Loucy (cell line): Measurements from ENCODE around the gene OR6S1.
A peak's percentile ranks its signal among the peaks of the same experiment; 100 is the strongest.

ENCODE experiments used
- H2AFZ ChIP-seq: fragments of 200-600 bp; sonication (generic); 2 replicates; pipeline ENCODE4 v1.6.0; 2016; ENCODE audit warnings: antibody characterized with exemption, mild to moderate bottlenecking, low read length, moderate library complexity
- H3F3A ChIP-seq: fragments of 200-600 bp; 2 replicates; pipeline ENCODE4 v1.6.0; 2016; ENCODE audit warnings: antibody characterized with exemption, low read depth, mild to moderate bottlenecking
- H3K27me3 ChIP-seq: fragments of 200-600 bp; sonication (generic); 2 replicates; pipeline ENCODE4 v1.6.1; 2014; ENCODE audit warnings: low read length, mild to moderate bottlenecking; ENCODE audit not compliant: insufficient read depth, poor library complexity, severe bottlenecking
- H3K36me3 ChIP-seq: fragments of 200-600 bp; sonication (generic); 2 replicates; pipeline ENCODE4 v1.6.1; 2016; ENCODE audit warnings: low read length; ENCODE audit not compliant: insufficient read depth
- H3K4me1 ChIP-seq: fragments of 200-600 bp; sonication (generic); 2 replicates; pipeline ENCODE4 v1.5.1; 2014; ENCODE audit warnings: low read length, mild to moderate bottlenecking; ENCODE audit not compliant: insufficient read depth, poor library complexity, severe bottlenecking
- H3K4me2 ChIP-seq: fragments of 200-600 bp; sonication (generic); 2 replicates; pipeline ENCODE4 v1.6.0; 2014; ENCODE audit warnings: antibody characterized with exemption, low read length, low read depth, mild to moderate bottlenecking; ENCODE audit not compliant: poor library complexity, severe bottlenecking
- H3K4me3 ChIP-seq: fragments of 200-600 bp; sonication (generic); 2 replicates; pipeline ENCODE4 v1.5.1; 2014; ENCODE audit warnings: low read length, mild to moderate bottlenecking, mixed read lengths; ENCODE audit not compliant: poor library complexity, severe bottlenecking
- H3K79me2 ChIP-seq: fragments of 200-600 bp; sonication (generic); 2 replicates; pipeline ENCODE4 v1.6.1; 2014; ENCODE audit warnings: low read length; ENCODE audit not compliant: insufficient read depth
- H3K9ac ChIP-seq: fragments of 200-600 bp; sonication (generic); 2 replicates; pipeline ENCODE4 v1.6.0; 2014; ENCODE audit warnings: mild to moderate bottlenecking, low read depth, low read length, moderate library complexity; ENCODE audit not compliant: poor library complexity, severe bottlenecking
- H3K9me2 ChIP-seq: fragments of 200-600 bp; sonication (generic); replicated peaks from 2 replicates; pipeline ENCODE4 v1.6.1; 2016; ENCODE audit warnings: low read depth, low read length, mixed read lengths
- H3K9me3 ChIP-seq: fragments of 200-600 bp; sonication (generic); 2 replicates; pipeline ENCODE4 v1.6.1; 2014; ENCODE audit warnings: mild to moderate bottlenecking, antibody characterized with exemption, low read length, low read depth; ENCODE audit not compliant: insufficient read depth
- H4K20me1 ChIP-seq: fragments of 200-600 bp; sonication (generic); 2 replicates; pipeline ENCODE4 v1.6.0; 2014; ENCODE audit warnings: antibody characterized with exemption, low read length, mild to moderate bottlenecking; ENCODE audit not compliant: insufficient read depth, poor library complexity, severe bottlenecking
- CTCF ChIP-seq: fragments of 200-600 bp; sonication (generic); conservative IDR thresholded peaks from 2 replicates; pipeline ENCODE4 v1.5.1; 2014; ENCODE audit warnings: mild to moderate bottlenecking, antibody characterized with exemption, low read length
- EZH2phosphoT487 ChIP-seq: fragments of 200-600 bp; IDR thresholded peaks from 2 replicates; pipeline ENCODE4 v1.6.1; 2018; ENCODE audit warnings: antibody characterized with exemption, mild to moderate bottlenecking, moderate library complexity, borderline replicate concordance

OR6S1 gene

DNA sequence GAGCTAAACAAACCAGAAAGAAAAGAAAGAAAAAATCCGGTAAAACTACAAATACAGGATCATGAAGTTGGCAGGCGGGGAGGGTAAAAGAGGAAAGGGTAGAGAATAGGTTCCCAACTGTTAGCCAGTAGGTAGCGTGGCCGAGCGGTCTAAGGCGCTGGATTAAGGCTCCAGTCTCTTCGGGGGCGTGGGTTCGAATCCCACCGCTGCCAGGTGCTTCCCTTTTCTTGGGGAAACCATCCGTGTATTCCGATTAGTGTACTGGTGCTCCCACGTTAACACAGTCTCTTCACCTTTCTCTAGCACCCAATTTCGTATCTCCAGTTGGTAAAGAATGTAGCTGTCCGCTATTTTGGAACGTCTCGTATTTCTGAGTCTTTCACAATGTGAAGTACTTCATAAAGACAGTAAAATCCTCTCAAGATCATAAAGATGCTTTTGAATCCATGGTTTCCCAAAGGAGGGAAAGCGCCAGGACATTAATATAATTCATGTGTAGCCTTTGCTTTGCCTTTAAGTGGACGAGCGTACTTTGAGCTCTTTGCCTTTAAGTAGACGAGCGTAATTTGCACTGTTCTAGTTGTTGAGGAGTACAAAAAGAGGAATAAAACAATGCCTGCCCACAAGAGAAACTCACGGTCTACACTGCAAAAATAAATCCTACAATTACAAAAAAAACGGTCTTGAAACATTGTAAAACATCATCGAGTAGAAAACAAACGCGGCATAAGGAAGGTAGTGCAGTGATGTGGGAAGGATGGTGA, 31.3 kb downstream of the OR6S1 start:
- H3K4me3 ChIP-seq, result peak overlapping the region; percentile 77
- H3K9me3 ChIP-seq, result no peaks in the 10 kb centered on the region
- no peaks in the 10 kb centered on the region for H3K79me2 ChIP-seq
- H2AFZ ChIP-seq, result peak overlapping the region; percentile 94
- no peak for TF ChIP-seq EZH2phosphoT487
- TF ChIP-seq CTCF, result no peak
- peak overlapping the region; percentile 72 for H3K9ac ChIP-seq
- H3F3A ChIP-seq, result 0 out of 2 replicates have a peak, but pooled peaks cover 2% of the 10 kb centered on the region
- H3K36me3 ChIP-seq, result no peaks in the 10 kb centered on the region
- H3K27me3 ChIP-seq, result no peaks in the 10 kb centered on the region
- H3K4me2 ChIP-seq, result peak overlapping the region; percentile 74
- H4K20me1 ChIP-seq, result no peaks in the 10 kb centered on the region
- H3K4me1 ChIP-seq, result peaks cover 34% of the 10 kb centered on the region
- no peaks in the 10 kb centered on the region for H3K9me2 ChIP-seq

- TF ChIP-seq EZH2phosphoT487 (no peak), CTCF (peak; percentile 100)
- Histone ChIP-seq H3K4me2 (peak overlapping the region; percentile 74), H2AFZ (peak overlapping the region; percentile 94), H3K27me3 (no peaks in the 10 kb centered on the region), H4K20me1 (no peaks in the 10 kb centered on the region), H3F3A (0 out of 2 replicates have a peak, but pooled peaks cover 2% of the 10 kb centered on the region), H3K9ac (peak overlapping the region; percentile 72), H3K36me3 (no peaks in the 10 kb centered on the region), H3K4me3 (peak overlapping the region; percentile 77), H3K79me2 (no peaks in the 10 kb centered on the region), H3K9me3 (no peaks in the 10 kb centered on the region), H3K4me1 (peaks cover 34% of the 10 kb centered on the region), H3K9me2 (no peaks in the 10 kb centered on the region)
Measured at GRCh38 chr14:20609215-20610001, 32.1 kb downstream of the OR6S1 start.

- Histone ChIP-seq H3K9ac (no peak overlapping the region), H3K9me3 (no peaks in the 10 kb centered on the region), H4K20me1 (no peaks in the 10 kb centered on the region), H3K27me3 (no peaks in the 10 kb centered on the region), H3K4me3 (peak overlapping the region; percentile 77), H2AFZ (0 out of 2 replicates have a peak overlapping the region, but pooled peaks have one; percentile 35), H3K36me3 (no peaks in the 10 kb centered on the region), H3K4me1 (peaks cover 34% of the 10 kb centered on the region), H3F3A (0 out of 2 replicates have a peak, but pooled peaks cover 2% of the 10 kb centered on the region), H3K9me2 (no peaks in the 10 kb centered on the region), H3K79me2 (no peaks in the 10 kb centered on the region), H3K4me2 (peak overlapping the region; percentile 59)
- TF ChIP-seq CTCF (no peak), EZH2phosphoT487 (no peak)
Measured at GRCh38 chr14:20608383-20609110, 32.9 kb downstream of the OR6S1 start.
